K562 (cell line): ENCODE measurements around the gene PRSS21.

Experiments
- POLR2AphosphoS5 ChIP-seq: IDR thresholded peaks from 2 replicates; pipeline ENCODE4 v1.6.1; 2011; ENCODE audit warnings: mild to moderate bottlenecking, low read depth, low read length, moderate library complexity; ENCODE audit not compliant: control insufficient read depth, insufficient read depth
- ZNF77 ChIP-seq: fragments of 250-450 bp; sonication (Bioruptor Pico); IDR thresholded peaks from 2 replicates; pipeline ENCODE4 v1.5.0; 2020
- TF ChIP-seq, protein P1 (sequence below): fragments of 450-650 bp; formaldehyde crosslinking; IDR thresholded peaks from 2 replicates; pipeline ENCODE4 v1.4.0; 2020; ENCODE audit warnings: mild to moderate bottlenecking, mixed read lengths
- TF ChIP-seq, protein P2 (sequence below), 3 experiments: IDR thresholded peaks in 2 of 3; conservative IDR thresholded peaks in 1 of 3; 2 replicates each; pipeline ENCODE4 v1.5.1; 2011 to 2012; ENCODE audit warnings: low read length in 3 of 3, mild to moderate bottlenecking in 3 of 3, control low read depth in 2 of 3, improper control_type of control experiment in 1 of 3, inconsistent platforms in 1 of 3, low read depth in 1 of 3, mixed read lengths in 1 of 3, moderate library complexity in 1 of 3; ENCODE audit not compliant: insufficient read depth in 2 of 3

DNA sequence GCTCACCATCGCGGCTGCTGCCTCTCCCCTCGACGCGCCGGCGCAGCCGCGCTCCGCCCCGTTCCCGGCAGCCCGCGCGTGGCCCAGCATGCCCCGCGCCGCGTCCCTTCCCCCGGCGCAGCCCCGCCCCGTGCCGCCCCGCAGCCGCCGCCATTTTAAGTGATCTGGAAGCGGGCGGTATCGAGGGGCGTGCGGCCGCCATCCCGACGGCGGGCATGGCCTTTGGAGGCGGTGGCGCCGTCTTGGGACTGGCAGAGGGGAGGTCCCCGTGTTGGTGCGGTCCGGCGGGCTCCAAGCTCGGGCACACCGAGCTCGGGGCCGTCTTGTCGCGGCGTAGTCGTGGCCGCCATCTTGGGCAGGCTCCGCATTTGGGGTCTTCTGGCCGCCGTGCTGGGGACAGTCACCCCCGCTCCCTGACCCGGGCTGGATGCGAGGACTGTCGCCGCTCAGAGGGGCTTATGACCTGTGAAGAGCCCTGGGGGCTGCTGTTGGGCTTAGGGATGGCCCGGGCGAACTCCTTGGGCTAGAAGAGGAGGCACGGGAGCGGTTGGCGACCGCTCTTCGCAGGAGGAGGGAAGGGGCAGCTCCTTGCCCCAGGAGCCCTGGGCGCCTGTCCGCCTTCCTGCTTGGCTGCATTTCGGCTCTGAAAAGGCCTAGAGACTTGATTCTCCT is 39.7 kb upstream of the PRSS21 start, which contains the start of gene ELOB:
- TF ChIP-seq ZNF77 (CRISPR knock-in tag) (no peak), POLR2AphosphoS5 (peak; percentile 87)
- TF ChIP-seq, protein P1, sequence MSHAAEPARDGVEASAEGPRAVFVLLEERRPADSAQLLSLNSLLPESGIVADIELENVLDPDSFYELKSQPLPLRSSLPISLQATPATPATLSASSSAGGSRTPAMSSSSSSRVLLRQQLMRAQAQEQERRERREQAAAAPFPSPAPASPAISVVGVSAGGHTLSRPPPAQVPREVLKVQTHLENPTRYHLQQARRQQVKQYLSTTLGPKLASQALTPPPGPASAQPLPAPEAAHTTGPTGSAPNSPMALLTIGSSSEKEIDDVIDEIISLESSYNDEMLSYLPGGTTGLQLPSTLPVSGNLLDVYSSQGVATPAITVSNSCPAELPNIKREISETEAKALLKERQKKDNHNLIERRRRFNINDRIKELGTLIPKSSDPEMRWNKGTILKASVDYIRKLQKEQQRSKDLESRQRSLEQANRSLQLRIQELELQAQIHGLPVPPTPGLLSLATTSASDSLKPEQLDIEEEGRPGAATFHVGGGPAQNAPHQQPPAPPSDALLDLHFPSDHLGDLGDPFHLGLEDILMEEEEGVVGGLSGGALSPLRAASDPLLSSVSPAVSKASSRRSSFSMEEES (CRISPR knock-in tag): no peak
- TF ChIP-seq, protein P2, sequence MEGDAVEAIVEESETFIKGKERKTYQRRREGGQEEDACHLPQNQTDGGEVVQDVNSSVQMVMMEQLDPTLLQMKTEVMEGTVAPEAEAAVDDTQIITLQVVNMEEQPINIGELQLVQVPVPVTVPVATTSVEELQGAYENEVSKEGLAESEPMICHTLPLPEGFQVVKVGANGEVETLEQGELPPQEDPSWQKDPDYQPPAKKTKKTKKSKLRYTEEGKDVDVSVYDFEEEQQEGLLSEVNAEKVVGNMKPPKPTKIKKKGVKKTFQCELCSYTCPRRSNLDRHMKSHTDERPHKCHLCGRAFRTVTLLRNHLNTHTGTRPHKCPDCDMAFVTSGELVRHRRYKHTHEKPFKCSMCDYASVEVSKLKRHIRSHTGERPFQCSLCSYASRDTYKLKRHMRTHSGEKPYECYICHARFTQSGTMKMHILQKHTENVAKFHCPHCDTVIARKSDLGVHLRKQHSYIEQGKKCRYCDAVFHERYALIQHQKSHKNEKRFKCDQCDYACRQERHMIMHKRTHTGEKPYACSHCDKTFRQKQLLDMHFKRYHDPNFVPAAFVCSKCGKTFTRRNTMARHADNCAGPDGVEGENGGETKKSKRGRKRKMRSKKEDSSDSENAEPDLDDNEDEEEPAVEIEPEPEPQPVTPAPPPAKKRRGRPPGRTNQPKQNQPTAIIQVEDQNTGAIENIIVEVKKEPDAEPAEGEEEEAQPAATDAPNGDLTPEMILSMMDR (IDR thresholded peaks at IDR 0.05 in 2 of 3, conservative IDR thresholded peaks at IDR 0.05 in 1 of 3; ENCODE audit: insufficient read depth in 2 of 3, low read depth in 1 of 3, low read length in 3 of 3): no peak
